Loucy (cell line): Measurements from ENCODE around the gene CDHR1.

Experiments used
- CTCF ChIP-seq: fragments of 200-600 bp; sonication (generic); conservative IDR thresholded peaks from 2 replicates; pipeline ENCODE4 v1.5.1; 2014; ENCODE audit warnings: mild to moderate bottlenecking, antibody characterized with exemption, low read length
- EZH2phosphoT487 ChIP-seq: fragments of 200-600 bp; IDR thresholded peaks from 2 replicates; pipeline ENCODE4 v1.6.1; 2018; ENCODE audit warnings: antibody characterized with exemption, mild to moderate bottlenecking, moderate library complexity, borderline replicate concordance

GRCh38 chr10:84163996-84164395 lies 30.3 kb upstream of the CDHR1 start:
- no peak for TF ChIP-seq CTCF
- TF ChIP-seq EZH2phosphoT487, result no peak
